ENCODE measurements around the gene ACAP3.

Gene ACAP3

GRCh38 chr1:1307923-1308755, at the start of gene ACAP3, which contains the start of gene PUSL1:
ACAP3 (minus strand) TSS chr1:1307930; CDS start chr1:1307815, 115 bp downstream.
PUSL1 (plus strand) TSS chr1:1308597; CDS start chr1:1308644, 47 bp downstream.
- Histone ChIP-seq H3K27me3 (replicated peaks; ENCODE audit: control insufficient read depth, insufficient read depth, low read length) (no peaks in the 10 kb centered on the region), H3K4me3 (ENCODE audit: low read length) (peak within 1 kb of the TSS; percentile 86), H3K9ac (ENCODE audit: low read length) (peak within 1 kb of the TSS; percentile 89), H3K9me3 (ENCODE audit: control insufficient read depth, low read length) (no peaks in the 10 kb centered on the region), H3K4me1 (ENCODE audit: control insufficient read depth, insufficient read depth, low read length) (peaks cover 38% of the 10 kb centered on the region), H3K36me3 (ENCODE audit: control insufficient read depth, insufficient read depth, low read length, severe bottlenecking) (peaks cover 31% of the 10 kb centered on the region)
- peak; percentile 96 for DNase-seq (ENCODE audit: low read depth)

- H3K9me3 ChIP-seq (ENCODE audit: control insufficient read depth, low read length) = no peaks in the 10 kb centered on the region
- H3K4me1 ChIP-seq (ENCODE audit: control insufficient read depth, insufficient read depth, low read length) = peaks cover 48% of the 10 kb centered on the region
- DNase-seq (ENCODE audit: low read depth) = peak; percentile 55
- H3K36me3 ChIP-seq (ENCODE audit: control insufficient read depth, insufficient read depth, low read length, severe bottlenecking) = peaks cover 26% of the 10 kb centered on the region
- H3K9ac ChIP-seq (ENCODE audit: low read length) = peak overlapping the region; percentile 100
- H3K27me3 ChIP-seq (replicated peaks; ENCODE audit: control insufficient read depth, insufficient read depth, low read length) = no peaks in the 10 kb centered on the region
- peak overlapping the region; percentile 89 for H3K4me3 ChIP-seq (ENCODE audit: low read length)
Observed at GRCh38 chr1:1356796-1357401, 49.2 kb upstream of the ACAP3 start.

- no peak for DNase-seq (ENCODE audit: low read depth)
- Histone ChIP-seq H3K4me1 (ENCODE audit: control insufficient read depth, insufficient read depth, low read length) (peaks cover 42% of the 10 kb centered on the region), H3K9me3 (ENCODE audit: control insufficient read depth, low read length) (no peaks in the 10 kb centered on the region), H3K27me3 (replicated peaks; ENCODE audit: control insufficient read depth, insufficient read depth, low read length) (no peaks in the 10 kb centered on the region), H3K4me3 (ENCODE audit: low read length) (peak overlapping the region; percentile 89), H3K9ac (ENCODE audit: low read length) (peak overlapping the region; percentile 100), H3K36me3 (ENCODE audit: control insufficient read depth, insufficient read depth, low read length, severe bottlenecking) (peaks cover 26% of the 10 kb centered on the region)
Observed at GRCh38 chr1:1356166-1356795, 48.6 kb upstream of the ACAP3 start.

GRCh38 chr1:1355416-1355815, 47.7 kb upstream of the ACAP3 start:
- peak overlapping the region; percentile 58 for H3K4me3 ChIP-seq (ENCODE audit: low read length)
- peaks cover 36% of the 10 kb centered on the region for H3K4me1 ChIP-seq (ENCODE audit: control insufficient read depth, insufficient read depth, low read length)
- H3K27me3 ChIP-seq (replicated peaks; ENCODE audit: control insufficient read depth, insufficient read depth, low read length) = no peaks in the 10 kb centered on the region
- DNase-seq (ENCODE audit: low read depth) = peak; percentile 64
- no peaks in the 10 kb centered on the region for H3K9me3 ChIP-seq (ENCODE audit: control insufficient read depth, low read length)
- H3K36me3 ChIP-seq (ENCODE audit: control insufficient read depth, insufficient read depth, low read length, severe bottlenecking) = peaks cover 26% of the 10 kb centered on the region
- H3K9ac ChIP-seq (ENCODE audit: low read length) = peak overlapping the region; percentile 34

- H3K4me3 ChIP-seq (ENCODE audit: low read length) = peak overlapping the region; percentile 61
- H3K9me3 ChIP-seq (ENCODE audit: control insufficient read depth, low read length) = no peaks in the 10 kb centered on the region
- no peak for DNase-seq (ENCODE audit: low read depth)
- peaks cover 26% of the 10 kb centered on the region for H3K36me3 ChIP-seq (ENCODE audit: control insufficient read depth, insufficient read depth, low read length, severe bottlenecking)
- peaks cover 29% of the 10 kb centered on the region for H3K4me1 ChIP-seq (ENCODE audit: control insufficient read depth, insufficient read depth, low read length)
- H3K9ac ChIP-seq (ENCODE audit: low read length) = peak overlapping the region; percentile 58
- no peaks in the 10 kb centered on the region for H3K27me3 ChIP-seq (replicated peaks; ENCODE audit: control insufficient read depth, insufficient read depth, low read length)
Observed at GRCh38 chr1:1354271-1355247, 46.8 kb upstream of the ACAP3 start.

- Histone ChIP-seq H3K9me3 (ENCODE audit: control insufficient read depth, low read length) (no peaks in the 10 kb centered on the region), H3K4me1 (ENCODE audit: control insufficient read depth, insufficient read depth, low read length) (peaks cover 19% of the 10 kb centered on the region), H3K4me3 (ENCODE audit: low read length) (no peak overlapping the region), H3K9ac (ENCODE audit: low read length) (peak overlapping the region; percentile 70), H3K27me3 (replicated peaks; ENCODE audit: control insufficient read depth, insufficient read depth, low read length) (no peaks in the 10 kb centered on the region), H3K36me3 (ENCODE audit: control insufficient read depth, insufficient read depth, low read length, severe bottlenecking) (peaks cover 26% of the 10 kb centered on the region)
- DNase-seq (ENCODE audit: low read depth) = no peak
Observed at GRCh38 chr1:1353389-1354151, 45.8 kb upstream of the ACAP3 start.

GRCh38 chr1:1352786-1353388, 45.2 kb upstream of the ACAP3 start:
- Histone ChIP-seq H3K4me3 (ENCODE audit: low read length) (peak overlapping the region; percentile 28), H3K27me3 (replicated peaks; ENCODE audit: control insufficient read depth, insufficient read depth, low read length) (no peaks in the 10 kb centered on the region), H3K4me1 (ENCODE audit: control insufficient read depth, insufficient read depth, low read length) (peaks cover 19% of the 10 kb centered on the region), H3K9me3 (ENCODE audit: control insufficient read depth, low read length) (no peaks in the 10 kb centered on the region), H3K36me3 (ENCODE audit: control insufficient read depth, insufficient read depth, low read length, severe bottlenecking) (peaks cover 26% of the 10 kb centered on the region), H3K9ac (ENCODE audit: low read length) (peak overlapping the region; percentile 70)
- DNase-seq (ENCODE audit: low read depth) = no peak

- Histone ChIP-seq H3K9ac (ENCODE audit: low read length) (peak overlapping the region; percentile 70), H3K4me3 (ENCODE audit: low read length) (peak overlapping the region; percentile 28)
- DNase-seq (ENCODE audit: low read depth) = peak; percentile 48
Observed at GRCh38 chr1:1351511-1352427, 44.0 kb upstream of the ACAP3 start.

GRCh38 chr1:1349256-1350012, 41.7 kb upstream of the ACAP3 start, which contains the start of gene DVL1:
DVL1 (minus strand) TSS chr1:1349418; CDS start chr1:1349065, 353 bp downstream.
- peak within 1 kb of the TSS; percentile 89 for H3K4me3 ChIP-seq (ENCODE audit: low read length)
- H3K27me3 ChIP-seq (replicated peaks; ENCODE audit: control insufficient read depth, insufficient read depth, low read length) = no peaks in the 10 kb centered on the region
- DNase-seq (ENCODE audit: low read depth) = peak; percentile 81
- H3K4me1 ChIP-seq (ENCODE audit: control insufficient read depth, insufficient read depth, low read length) = peaks cover 52% of the 10 kb centered on the region
- H3K9ac ChIP-seq (ENCODE audit: low read length) = peak within 1 kb of the TSS; percentile 89
- peaks cover 22% of the 10 kb centered on the region for H3K36me3 ChIP-seq (ENCODE audit: control insufficient read depth, insufficient read depth, low read length, severe bottlenecking)
- H3K9me3 ChIP-seq (ENCODE audit: control insufficient read depth, low read length) = no peaks in the 10 kb centered on the region

More at GRCh38 chr1:1351511-1352427, 44.0 kb upstream of the ACAP3 start:
- no peaks in the 10 kb centered on the region for H3K9me3 ChIP-seq (ENCODE audit: control insufficient read depth, low read length)
- peaks cover 29% of the 10 kb centered on the region for H3K4me1 ChIP-seq (ENCODE audit: control insufficient read depth, insufficient read depth, low read length)
- no peaks in the 10 kb centered on the region for H3K27me3 ChIP-seq (replicated peaks; ENCODE audit: control insufficient read depth, insufficient read depth, low read length)
- H3K36me3 ChIP-seq (ENCODE audit: control insufficient read depth, insufficient read depth, low read length, severe bottlenecking) = peaks cover 26% of the 10 kb centered on the region
